Right renal pelvis (tissue), 4 donors: ENCODE data around the gene TEX2. TPM values are rescaled to one million over a fixed set of nuclear protein-coding genes. Genes with fewer than 3 reads are reported as not detected.

Experiments
- DNase-seq, 4 donors: peaks; one replicate each; pipeline ENCODE4 v3.0.0-alpha.2; 2013; ENCODE audit warnings: low read depth in 4 of 4, low spot score in 3 of 4, missing footprints in 1 of 4
- polyA plus RNA-seq, 4 donors: library from polyadenylated mRNA; unstranded; fragments of 120-200 nt; gene quantifications; one replicate each; pipeline ENCODE4 v1.2.1, GENCODE V29; 2013; ENCODE audit not compliant: insufficient read length in 4 of 4

Gene TEX2
- polyA plus RNA-seq, 4 donors = 24.6 to 28.7 (median 27.2) TPM

GRCh38 chr17:64270885-64271284 lies 7.8 kb upstream of the TEX2 start:
- DNase-seq = no peak

- no peak for DNase-seq
Measured at GRCh38 chr17:64269687-64270649, 6.9 kb upstream of the TEX2 start.

- no peak for DNase-seq
Measured at GRCh38 chr17:64264891-64265290, 1.8 kb upstream of the TEX2 start.

- no peak for DNase-seq
Measured at GRCh38 chr17:64262198-64262999, 661 bp downstream of the TEX2 start.

- DNase-seq = no peak
Measured at GRCh38 chr17:64261417-64262145, 1.5 kb downstream of the TEX2 start.

GRCh38 chr17:64260886-64261285 lies 2.2 kb downstream of the TEX2 start:
- no peak for DNase-seq

- DNase-seq = no peak
Measured at GRCh38 chr17:64259922-64260321, 3.1 kb downstream of the TEX2 start.

GRCh38 chr17:64259426-64259825 lies 3.6 kb downstream of the TEX2 start:
- no peak for DNase-seq

- no peak for DNase-seq
Measured at GRCh38 chr17:64256913-64257807, 5.9 kb downstream of the TEX2 start.

GRCh38 chr17:64255764-64256163 lies 7.3 kb downstream of the TEX2 start:
- DNase-seq = no peak

GRCh38 chr17:64254755-64255154 lies 8.3 kb downstream of the TEX2 start:
- DNase-seq = no peak

- DNase-seq = no peak
Measured at GRCh38 chr17:64253470-64253869, 9.6 kb downstream of the TEX2 start.

- DNase-seq = no peak
Measured at GRCh38 chr17:64252831-64253230, 10.2 kb downstream of the TEX2 start.

- no peak for DNase-seq
Measured at GRCh38 chr17:64250233-64250835, 12.7 kb downstream of the TEX2 start.

GRCh38 chr17:64247836-64248235 lies 15.2 kb downstream of the TEX2 start:
- DNase-seq = no peak

- no peak for DNase-seq
Measured at GRCh38 chr17:64245218-64246145, 17.6 kb downstream of the TEX2 start.

- DNase-seq = no peak
Measured at GRCh38 chr17:64244165-64244564, 18.9 kb downstream of the TEX2 start.

- no peak for DNase-seq
Measured at GRCh38 chr17:64243340-64243739, 19.7 kb downstream of the TEX2 start.
